Endometrial microvascular endothelial cells (primary cell): ENCODE measurements around the gene SEC23B. TPM values are rescaled to one million over a fixed set of nuclear protein-coding genes. Genes with fewer than 3 reads are reported as not detected.
"Not testable (repeated sequence)": the region's sequence is repeated elsewhere in the genome, so short reads cannot be mapped to it uniquely, and the experiment has no call there.

Experiments
- in situ Hi-C: cut with HindIII; loops from 2 replicates; pipeline ENCODE4 v1.10.0; 2017; ENCODE audit warnings: low sequenced_read_pairs, low pct_unique_long_range_greater_than_20kb; ENCODE audit errors: inconsistent ontology term
- total RNA-seq: library from RNA; depleted of rRNA; stranded (reverse); fragments of >200 nt; gene quantifications from one replicate; pipeline ENCODE4 v1.2.3, GENCODE V29; 2015; ENCODE audit errors: inconsistent ontology term

SEC23B gene
- 49.6 TPM for total RNA-seq

DNA sequence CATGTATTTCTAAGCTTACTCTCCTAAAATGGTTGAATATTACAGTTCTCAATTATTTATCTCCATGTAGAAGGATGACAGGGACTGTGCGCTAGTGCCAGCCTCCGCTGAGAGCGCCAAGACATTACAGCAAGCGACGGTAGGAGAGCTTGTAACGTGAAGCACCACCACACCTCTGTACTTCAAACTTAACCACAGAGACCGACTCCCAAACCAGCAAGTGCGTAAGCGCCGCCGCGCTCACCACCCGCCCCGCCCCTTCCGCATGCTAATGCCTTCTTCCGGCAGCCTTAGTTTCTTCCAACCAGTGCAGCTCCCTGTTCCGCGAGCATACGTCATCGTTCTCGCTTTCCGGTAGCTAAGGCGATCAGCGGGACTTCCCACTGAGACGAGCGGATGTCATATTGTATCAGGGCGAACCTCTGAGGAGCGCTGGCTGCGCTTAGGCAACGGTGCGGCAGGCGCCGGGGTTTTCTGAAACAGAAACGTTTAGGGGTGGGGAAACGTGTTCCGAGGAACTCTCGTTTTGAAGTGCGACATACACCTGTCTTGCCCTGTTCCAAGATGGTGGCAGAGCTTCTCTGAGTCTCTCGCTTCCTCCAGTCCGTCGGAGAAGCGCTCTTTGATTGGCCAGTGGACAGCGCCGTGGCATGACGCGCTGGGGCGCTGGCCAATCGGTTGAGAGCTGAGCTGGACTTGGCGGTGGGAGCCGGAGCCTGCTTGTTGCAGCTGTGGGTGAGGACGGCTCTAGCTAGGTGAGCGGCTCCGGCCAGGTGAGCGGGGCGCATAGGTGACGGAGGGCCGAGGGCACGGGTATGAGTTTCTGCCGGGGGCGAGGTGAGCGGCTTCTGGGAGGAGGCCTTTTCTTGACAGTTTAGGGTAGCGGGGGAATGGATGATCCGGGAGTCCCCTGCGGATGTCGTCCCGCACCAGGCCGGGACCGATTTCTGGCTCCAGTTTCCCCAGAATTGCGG lies at the start of gene SEC23B:
SEC23B (plus strand) TSS at position 723 of the 974 bp plus-strand sequence. CDS start 2,896 bp downstream, outside the sequence.
- in situ Hi-C loops = no loop called here

DNA sequence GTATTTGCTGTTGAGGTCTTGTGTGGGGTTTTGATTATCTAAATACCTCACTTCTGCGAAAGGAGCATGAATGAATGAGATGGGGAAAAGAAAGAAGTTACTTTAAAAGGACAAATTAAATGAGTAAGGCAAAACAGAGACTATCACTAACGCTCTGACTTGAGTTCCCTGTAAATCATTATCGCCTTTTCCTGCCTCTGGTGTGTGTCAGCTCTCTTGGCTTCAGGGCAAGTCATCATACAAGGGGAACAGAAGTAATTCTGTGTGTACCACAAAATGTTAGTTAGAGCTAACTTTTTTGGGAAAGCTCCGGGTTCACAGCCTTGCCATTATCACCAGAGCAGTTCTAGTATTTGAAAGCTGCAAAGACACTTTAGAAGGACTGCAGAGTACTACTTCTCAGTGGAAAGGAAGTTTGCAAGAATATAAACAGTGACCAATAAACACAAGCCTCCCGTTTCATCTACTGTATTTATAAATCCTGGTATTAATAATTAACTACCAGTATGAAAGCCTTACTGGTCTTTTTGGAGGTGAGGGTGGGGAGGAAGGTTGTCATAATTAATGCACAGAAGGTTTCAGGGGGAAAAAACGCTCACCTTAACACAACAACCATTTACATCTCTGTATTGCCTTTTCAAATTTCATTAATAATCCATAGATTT lies 42.1 kb upstream of the SEC23B start:
- in situ Hi-C loops = no loop called here

DNA sequence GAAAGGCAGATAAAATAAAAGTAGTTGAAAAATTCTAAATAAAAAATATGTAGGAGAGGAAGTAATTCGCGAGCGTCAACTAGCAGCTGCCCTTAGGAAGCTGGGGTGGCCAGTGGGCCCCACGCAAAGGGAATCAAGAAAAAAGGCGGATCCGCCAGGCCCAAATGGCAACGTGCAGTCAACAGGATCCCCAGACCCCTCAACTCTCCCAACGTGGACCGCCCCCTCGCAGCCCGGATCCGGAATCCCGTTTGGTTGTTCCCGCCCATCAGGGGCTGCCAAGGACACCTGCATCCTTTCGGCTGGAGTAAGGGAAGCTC lies 41.2 kb upstream of the SEC23B start:
- in situ Hi-C loops = no loop called here

DNA sequence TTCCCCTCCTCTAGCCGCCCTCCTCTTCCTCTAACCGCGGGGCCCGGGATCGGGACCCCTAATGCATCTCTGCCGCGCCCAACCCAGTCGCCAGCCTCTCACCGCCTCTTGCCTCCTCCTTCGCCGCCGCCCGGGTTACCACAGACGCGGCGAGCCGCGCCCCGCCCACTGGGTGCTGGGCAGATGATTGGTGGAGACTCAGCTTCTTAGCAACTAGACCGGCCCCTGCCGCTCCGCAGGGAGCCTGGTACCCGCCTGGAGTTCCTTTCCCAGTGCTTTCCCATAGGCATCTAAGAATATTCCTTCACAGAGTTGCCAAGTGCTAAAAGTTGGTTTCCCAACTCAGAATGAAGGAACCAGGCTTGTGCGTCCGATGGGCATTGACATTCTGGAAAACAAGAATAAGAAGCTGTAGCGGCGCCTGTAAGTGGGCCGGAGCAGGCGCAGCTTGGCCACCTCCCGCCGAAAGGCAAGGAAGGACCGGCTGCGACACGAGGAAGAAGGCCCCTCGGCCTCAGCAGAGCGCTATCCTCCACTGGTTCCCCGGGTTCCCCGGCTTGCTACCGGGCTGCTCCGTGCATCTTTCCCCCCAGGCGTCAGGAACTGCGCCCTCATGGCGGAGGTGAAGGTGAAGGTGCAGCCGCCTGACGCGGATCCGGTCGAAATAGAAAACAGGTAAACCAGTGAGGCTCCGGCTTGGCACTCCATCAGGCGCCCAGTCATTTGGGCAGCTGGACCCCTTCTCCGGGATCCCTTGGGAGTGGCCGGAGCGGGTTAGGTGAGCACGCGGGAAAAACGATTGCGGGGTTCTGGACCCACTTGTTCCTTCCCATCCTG lies 40.6 kb upstream of the SEC23B start, which contains the start of the genes DZANK1 and POLR3F:
DZANK1 (minus strand) TSS at position 137 of the 837 bp plus-strand sequence. CDS start 1,672 bp downstream, outside the sequence.
POLR3F (plus strand) TSS at position 497 of the 837 bp plus-strand sequence; CDS start at position 614, 117 bp downstream.
- in situ Hi-C loops = no loop called here

DNA sequence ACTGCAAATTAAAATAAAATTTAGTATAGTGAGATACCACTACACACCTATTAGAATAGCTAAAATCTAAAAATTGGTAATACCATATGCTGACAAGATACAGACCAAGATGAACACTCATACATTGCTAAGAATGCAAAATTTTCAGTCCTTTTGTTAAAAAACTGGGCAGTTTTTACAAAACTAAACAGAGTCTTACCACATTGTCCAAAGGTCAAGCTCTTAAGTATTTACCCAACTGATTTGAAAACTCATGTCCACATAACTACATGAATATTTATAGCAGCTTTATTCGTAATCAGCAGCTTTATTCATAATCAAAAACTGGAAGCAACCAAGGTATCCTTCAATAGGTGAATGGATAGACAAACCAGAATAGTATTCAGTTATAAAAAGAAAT lies 30.5 kb upstream of the SEC23B start:
- in situ Hi-C loops = no loop called here

DNA sequence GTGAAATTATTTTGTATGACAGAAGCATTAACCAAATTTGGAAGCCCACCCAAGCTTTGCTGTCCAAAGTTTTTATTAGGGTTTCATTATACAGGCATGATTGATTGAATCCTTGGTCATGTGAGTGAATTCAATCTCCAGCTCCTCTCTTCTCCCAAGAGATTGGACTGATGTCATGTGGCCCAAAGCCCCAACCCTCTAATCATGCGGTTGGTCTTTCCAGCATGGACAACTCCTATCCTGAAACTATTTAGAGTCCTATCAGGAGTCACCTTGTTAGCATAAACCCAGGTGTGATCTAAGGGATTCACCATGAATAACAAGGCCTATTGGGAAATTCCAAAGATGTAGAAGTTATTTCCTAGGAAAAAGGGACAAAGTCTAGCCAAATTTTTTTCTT lies 29.9 kb upstream of the SEC23B start:
- in situ Hi-C loops = no loop called here

DNA sequence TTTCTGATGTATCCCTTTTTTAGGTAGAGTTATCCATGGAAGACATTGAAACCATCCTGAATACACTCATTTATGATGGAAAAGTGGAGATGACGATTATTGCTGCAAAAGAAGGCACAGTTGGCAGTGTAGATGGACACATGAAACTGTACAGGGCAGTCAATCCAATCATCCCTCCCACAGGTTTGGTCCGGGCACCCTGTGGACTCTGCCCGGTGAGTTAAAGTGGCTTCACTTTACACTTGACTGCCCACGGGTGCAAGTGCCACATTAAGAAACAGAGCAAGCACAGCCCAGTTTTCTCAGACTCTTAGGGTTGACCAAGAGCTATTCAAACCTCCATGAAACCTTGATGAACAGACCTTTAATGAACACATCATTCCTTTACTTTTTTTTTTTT lies 26.1 kb upstream of the SEC23B start:
- in situ Hi-C loops = no loop called here

DNA sequence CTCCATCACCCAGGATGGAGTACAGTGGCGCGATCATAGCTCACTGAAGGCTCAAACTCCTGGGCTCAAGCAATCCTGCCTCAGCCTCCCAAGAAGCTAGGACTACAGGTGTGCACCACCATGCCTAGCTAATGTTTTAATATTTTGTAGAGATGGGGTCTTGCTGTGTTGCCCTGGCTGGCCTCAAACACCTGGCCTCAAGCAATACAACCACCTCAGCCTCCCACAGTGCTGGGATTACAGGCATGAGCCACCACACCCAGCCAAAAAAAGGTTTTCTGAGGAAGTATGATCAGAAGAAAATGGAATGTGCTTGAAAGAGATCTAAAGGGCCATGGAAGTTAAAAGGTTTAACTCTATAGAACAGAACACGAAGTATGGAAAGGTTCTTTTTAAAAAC lies 19.4 kb upstream of the SEC23B start:
- in situ Hi-C loops = no loop called here

DNA sequence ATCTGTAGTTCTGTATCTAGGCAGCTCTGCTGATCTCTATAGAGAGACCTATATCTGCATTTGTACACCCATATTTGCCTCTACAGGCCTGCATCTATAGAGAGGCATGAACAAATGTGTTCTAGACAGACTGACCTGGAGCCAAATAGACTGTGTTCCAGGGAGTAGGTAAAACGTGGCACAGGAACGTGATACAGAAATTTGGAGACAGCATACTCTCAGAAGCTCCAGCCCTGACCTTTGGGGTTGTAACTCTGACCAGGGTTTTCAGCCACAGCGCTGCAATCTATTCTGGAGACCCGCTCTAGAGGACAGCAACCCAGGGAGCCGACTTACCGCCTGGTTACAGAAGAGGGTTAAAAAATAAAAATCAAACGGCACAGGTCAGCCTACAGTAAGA lies 11.7 kb upstream of the SEC23B start:
- in situ Hi-C loops = no loop called here

DNA sequence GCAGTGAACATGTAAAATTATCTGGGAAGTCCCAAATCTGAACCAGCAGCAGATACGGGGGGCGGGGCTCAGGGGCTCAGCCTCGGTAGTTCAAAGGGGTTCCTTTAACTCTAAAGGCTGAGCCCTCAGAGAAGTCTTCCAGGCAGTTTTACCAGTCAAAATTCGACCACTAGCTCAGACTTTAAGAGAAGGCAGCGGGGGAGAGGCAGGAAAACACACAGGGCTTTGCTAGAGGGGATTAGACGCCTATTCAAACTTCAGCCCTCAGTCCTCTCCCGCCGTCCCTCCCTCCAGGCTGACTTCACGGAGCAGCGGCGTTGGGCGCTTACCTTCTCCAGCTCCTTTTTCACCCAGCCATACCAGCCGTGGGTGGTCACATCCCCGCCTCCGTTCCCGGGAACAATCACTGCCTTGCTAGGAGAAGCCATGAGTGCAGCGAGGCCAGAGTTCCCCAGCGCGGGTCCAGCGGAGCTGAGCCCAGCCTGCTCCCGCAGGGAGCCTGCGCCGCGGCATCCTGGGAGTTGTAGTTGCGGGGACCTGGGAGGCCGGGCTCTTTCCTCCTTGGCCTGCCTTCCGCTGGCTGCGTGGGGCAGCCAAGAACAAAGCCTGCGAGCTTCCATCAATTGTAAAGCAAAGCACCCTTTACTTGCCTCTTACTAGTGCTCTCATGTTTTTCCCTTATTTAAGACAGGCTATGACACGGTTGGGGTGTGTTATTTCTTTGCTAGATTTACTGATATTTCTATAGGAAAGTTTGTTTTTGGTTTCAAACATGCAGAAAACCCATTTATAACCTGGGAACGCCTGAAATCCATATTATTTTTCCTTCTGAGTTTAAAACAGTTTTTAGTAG lies 10.8 kb upstream of the SEC23B start, which contains the start of gene RBBP9:
RBBP9 (minus strand) TSS at position 486 of the 853 bp plus-strand sequence; CDS start at position 428, 58 bp downstream.
- in situ Hi-C loops = no loop called here

DNA sequence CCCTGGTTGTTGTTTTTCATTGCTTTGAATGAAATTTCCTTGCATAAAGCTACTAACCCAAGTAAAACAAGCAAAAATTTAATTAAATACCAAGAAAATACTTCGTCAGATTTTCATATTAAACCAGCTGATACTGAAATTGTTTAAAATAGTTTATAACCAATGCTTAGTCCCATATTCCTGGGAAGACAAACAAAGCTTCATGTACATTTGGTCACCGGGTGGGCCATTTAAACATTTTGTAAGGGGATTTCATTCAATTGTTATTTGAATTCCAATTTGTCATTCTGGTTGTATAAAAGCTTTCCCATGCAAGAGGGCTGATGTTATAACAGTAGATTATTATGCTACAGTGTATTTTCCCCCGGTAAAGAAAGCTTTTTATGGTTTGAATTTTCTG lies 10.1 kb upstream of the SEC23B start:
- in situ Hi-C loops = no loop called here

DNA sequence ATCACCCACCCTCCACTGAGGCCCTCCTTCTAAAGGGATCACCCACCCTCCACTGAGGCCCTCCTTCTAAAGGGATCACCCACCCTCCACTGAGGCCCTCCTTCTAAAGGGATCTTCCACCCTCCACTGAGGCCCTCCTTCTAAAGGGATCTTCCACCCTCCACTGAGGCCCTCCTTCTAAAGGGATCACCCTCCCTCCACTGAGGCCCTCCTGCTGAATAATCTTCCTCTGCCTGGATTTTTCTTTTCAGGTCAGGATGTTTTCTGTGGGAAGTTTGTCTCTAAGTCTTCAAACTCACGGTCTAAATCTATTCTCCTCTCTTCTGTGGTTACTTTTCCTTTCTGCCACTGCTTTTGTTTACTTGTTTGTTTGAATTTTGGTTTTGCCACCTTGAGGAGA lies 6.1 kb upstream of the SEC23B start:
- in situ Hi-C loops = not testable (repeated sequence)

DNA sequence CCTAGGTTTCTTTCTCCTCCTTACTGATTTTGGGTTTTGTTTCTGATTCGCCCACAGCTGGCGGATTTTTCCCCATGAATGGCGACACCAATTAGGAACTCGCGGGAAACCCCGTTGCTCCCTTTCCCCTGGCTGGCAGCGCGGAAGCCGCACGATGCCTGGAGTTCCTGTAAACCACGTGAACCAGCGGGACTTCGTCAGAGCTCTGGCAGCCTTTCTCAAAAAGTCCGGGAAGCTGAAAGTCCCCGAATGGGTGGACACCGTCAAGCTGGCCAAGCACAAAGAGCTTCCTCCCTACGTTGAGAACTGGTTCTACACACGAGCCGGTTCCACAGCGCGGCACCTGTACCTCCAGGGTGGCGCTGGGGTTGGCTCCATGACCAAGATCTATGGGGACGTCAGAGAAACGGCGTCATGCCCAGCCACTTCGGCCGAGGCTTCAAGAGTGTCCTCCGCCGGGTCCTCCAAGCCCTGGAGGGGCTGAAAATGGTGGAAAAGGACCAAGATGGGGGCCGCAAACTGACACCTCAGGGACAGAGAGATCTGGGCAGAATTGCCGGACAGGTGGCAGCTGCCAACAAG lies 3.2 kb upstream of the SEC23B start:
- in situ Hi-C loops = no loop called here

DNA sequence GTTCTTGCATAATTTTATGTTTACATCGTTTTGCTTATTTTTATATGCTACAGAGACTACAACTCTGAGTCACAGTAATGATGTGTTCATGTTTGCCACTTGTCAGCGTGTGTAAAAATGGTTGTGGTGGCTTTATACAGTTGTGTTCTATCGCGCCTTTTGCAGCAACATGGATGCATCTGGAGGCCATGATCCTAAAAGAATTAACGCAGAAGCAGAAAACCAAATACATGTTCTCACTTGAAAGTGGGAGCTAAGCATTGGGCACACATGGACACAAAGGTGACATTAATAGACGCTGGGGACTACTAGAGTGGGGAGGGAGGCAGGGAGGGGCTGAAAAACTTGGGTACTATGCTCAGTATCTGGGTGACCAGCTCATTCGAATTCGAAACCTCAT lies 996 bp upstream of the SEC23B start:
- in situ Hi-C loops = no loop called here

DNA sequence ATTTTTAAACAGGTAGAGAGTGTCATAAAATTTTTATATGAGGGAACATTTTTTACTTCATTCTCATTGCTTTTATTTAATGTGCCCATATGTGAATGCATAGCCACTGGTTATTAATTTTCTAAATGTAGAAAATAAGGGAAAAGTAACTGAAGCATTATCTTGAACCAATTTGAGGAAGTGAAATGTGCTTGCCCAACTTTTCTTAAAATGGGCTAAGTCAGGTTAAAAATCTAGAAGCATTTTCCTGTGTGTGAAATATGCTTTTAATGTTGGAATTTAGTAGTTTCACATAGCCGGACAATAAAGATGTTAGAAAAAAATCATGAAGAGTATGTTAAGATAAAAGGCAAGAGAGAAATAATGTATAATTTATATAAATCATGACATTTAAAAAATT lies 3.8 kb downstream of the SEC23B start:
- in situ Hi-C loops = no loop called here

DNA sequence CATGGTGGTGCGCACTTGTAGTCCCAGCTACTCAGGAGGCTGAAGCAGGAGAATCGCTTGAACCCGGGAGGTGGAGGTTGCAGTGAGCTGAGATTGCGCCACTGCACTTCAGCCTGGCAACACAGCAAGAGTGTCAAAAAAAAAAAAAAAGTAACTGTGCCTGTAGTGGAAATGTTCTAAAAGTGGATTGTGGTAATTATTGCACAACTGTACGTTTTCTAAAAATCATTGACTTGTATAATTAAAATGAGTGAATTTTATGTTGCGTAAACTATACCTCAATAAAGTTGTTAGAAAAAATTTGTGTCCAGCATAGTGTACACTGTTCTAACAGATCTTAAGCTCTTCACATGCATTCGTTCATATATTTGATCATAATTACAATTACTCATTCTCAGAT lies 5.5 kb downstream of the SEC23B start:
- in situ Hi-C loops = no loop called here

DNA sequence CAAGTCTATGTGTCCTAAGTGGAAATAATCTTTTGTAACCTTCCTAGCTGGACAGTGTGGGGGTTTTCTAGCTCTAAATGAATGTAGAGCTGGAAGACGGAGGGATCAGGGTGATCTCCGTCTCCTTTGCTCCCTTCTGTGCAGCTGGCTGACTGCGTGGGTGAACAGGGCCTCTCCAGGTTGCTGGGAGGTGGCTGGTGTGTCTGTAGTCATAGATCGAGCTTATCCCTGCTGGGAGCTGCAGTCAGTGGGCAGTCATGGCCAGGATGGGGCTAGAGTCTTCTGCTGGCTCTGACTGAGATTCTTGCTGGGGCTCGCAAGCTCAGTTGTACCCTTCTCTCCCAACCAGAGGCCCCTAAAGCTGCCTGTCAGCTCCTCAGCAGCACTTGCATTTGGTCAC lies 6.4 kb downstream of the SEC23B start:
- in situ Hi-C loops = no loop called here

DNA sequence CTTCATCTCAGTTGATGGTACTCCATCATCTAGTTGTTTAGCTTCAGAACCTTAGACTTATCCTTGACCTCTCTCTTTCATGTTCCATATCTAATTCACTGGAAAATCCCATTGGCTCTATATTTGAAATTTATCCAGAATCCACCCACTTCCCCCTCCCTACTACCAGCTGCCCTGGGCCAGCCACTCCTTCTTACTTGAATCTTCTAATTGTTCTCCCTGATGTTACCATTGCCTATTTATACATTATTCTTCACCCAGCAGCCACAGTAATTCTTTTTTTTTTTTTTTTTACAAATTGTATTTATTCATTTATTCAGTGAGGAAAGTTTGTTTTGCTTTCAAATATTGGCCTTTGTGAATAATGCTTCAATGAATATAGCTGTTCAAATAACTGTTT lies 8.2 kb downstream of the SEC23B start:
- in situ Hi-C loops = no loop called here
